HG03442 (cell line): Measurements from ENCODE around the gene GTPBP6.
"Not testable (repeated sequence)": the region's sequence is repeated elsewhere in the genome, so short reads cannot be mapped to it uniquely, and the experiment has no call there.

Experiments used
- ATAC-seq: cut with Tn5 transposase; IDR thresholded peaks from one replicate; pipeline ENCODE4 v1.9.1; 2021; ENCODE audit warnings: mild to moderate bottlenecking, moderate library complexity; ENCODE audit not compliant: unreplicated experiment

Gene GTPBP6

GRCh38 chrX:335758-336155 lies 17.2 kb upstream of the GTPBP6 start:
- no peak for ATAC-seq

GRCh38 chrX:334971-335757 lies 16.6 kb upstream of the GTPBP6 start:
- no peak for ATAC-seq

GRCh38 chrX:334331-334891 lies 15.8 kb upstream of the GTPBP6 start:
- ATAC-seq = no peak

DNA sequence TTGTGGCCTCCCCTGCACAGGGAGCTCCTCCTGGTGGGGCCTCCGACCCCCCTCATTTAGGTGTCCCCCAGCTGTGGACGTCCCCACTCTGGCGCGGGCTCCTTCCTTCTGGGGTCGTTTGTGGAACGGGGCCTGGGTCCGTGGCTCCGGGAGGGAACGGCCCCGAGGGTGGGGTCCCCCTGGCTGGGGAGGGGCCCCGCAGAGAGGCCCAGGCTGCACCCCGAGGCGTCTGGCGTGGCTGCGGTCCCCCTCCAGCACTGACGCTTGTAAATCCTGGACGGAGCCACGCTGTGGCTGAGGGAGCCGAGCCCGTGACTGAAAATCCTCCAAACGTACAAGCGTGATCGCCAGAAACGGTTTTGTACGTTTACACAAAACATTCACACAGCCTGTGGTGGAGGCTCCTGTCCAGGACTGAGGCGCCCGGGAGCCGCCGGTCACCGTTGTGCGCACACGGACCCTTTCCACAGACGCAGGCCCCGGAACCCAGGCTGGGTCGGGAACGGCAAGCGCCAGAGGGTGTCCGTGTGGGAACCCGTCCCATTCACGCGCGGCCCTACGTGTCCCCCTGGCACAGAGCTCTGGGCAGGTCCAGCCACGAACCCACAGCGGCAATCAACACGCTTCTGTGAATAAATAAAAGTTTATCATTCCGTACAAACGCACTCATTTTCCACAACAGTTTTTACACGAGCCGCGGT lies 15.2 kb upstream of the GTPBP6 start:
- no peak for ATAC-seq

DNA sequence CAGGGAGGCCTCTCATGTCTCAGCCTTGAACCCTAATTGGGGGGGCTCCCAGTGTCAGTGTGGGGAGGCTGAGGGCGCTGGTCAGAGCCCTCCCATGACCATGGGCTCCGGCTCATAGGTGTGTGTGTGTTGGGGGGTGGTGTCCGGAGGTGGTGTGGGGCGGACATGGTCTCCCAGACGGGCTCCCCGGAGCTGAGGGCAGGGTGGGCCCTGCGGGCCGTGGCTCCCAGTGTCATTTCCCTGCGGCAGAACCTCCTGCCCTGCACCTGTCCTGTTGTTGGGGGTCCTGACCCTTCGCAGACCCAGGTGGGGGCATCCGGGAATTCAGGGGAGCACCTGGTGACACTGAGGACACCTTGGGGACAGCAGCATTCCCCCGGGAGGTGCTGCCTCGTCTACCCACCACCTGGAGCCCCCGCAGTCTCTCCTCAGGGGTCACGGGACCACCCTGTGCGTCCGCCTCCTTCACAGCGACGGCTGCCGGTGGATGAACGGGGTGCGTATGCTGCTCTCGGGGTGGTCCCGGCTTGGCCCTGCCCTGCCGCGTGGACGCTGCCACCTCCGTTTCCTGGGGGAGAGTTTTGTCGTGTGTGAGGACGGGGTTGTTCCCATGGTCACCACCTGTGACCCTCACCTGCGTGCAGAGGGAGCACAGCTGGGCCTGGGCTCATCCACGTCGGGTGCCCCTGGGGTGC lies 14.5 kb upstream of the GTPBP6 start:
- ATAC-seq = no peak

- ATAC-seq = no peak
These were observed 13.9 kb upstream of the GTPBP6 start for GRCh38 chrX:332496-332860.

- no peak for ATAC-seq
These were observed 13.4 kb upstream of the GTPBP6 start for GRCh38 chrX:331825-332495.

- ATAC-seq = no peak
These were observed 12.7 kb upstream of the GTPBP6 start for GRCh38 chrX:331151-331824.

GRCh38 chrX:330726-331150 lies 12.1 kb upstream of the GTPBP6 start:
- ATAC-seq = no peak

DNA sequence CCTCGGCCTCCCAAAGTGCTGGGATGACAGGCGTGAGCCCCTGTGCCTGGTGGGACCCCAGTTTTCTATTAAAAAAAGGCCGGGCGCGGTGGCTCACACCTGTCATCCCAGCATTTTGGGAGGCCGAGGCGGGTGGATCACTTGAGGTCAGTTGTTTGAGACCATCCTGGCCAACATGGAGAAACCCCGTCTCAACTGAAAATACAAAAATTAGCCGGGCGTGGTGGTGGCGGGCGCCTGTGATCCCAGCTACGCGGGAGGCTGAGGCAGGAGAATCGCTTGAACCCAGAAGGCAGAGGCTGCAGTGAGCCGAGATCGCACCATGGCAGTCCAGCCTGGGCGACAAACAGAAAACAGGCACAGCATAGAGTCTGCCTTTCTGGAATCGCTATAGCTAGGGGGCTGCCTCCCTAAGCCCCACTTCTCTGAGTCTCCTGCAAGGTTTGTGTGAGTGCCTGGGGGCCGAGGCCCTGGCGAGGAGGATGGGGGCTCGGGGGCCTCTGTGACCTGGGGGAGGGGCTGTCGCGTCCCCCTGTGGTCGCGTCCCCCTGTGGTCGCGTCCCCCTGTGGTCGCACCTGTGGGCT lies 11.6 kb upstream of the GTPBP6 start:
- not testable (repeated sequence) for ATAC-seq

- no peak for ATAC-seq
These were observed 10.8 kb upstream of the GTPBP6 start for GRCh38 chrX:329291-329910.

DNA sequence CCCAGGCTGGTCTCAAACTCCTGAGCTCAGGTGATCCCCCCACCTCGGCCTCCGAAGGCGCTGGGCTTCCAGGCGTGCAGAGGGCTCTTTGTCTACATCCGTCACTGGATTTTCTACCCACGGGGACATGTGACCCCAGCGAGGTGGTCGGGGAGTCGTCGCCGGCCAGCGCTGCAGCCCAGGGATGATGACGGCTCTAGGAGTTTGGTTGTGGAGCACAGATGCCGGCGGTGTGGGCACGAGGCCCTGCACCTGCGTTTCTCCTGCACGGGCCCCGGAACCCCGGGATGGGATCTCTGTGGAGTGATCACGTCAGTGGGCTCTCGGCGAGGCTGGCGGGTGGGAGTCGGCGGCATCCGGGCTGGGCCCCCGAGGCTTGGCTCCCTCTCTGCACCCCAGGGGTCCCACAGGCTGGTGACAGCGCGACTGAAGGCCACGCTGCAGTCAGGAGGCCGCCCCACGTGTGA lies 9.1 kb upstream of the GTPBP6 start:
- no peak for ATAC-seq

DNA sequence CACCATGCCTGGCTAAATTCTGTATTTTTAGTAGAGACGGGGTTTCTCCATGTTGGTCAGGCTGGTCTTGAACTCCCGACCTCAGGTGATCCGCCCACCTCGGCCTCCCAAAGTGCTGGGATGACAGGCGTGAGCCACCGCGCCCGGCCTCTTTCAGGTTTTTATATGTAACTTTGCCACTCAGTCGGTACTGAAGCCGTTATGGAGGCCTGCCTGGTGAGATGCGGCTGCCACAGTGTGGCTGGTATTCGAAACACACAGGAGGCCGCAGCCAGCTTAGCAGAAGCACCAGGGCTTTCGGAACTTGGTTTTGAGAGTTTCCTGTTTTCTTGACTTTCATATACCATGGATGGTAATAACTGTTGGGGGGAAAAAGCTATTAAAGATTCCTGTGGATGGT lies 6.1 kb upstream of the GTPBP6 start:
- ATAC-seq = not testable (repeated sequence)

DNA sequence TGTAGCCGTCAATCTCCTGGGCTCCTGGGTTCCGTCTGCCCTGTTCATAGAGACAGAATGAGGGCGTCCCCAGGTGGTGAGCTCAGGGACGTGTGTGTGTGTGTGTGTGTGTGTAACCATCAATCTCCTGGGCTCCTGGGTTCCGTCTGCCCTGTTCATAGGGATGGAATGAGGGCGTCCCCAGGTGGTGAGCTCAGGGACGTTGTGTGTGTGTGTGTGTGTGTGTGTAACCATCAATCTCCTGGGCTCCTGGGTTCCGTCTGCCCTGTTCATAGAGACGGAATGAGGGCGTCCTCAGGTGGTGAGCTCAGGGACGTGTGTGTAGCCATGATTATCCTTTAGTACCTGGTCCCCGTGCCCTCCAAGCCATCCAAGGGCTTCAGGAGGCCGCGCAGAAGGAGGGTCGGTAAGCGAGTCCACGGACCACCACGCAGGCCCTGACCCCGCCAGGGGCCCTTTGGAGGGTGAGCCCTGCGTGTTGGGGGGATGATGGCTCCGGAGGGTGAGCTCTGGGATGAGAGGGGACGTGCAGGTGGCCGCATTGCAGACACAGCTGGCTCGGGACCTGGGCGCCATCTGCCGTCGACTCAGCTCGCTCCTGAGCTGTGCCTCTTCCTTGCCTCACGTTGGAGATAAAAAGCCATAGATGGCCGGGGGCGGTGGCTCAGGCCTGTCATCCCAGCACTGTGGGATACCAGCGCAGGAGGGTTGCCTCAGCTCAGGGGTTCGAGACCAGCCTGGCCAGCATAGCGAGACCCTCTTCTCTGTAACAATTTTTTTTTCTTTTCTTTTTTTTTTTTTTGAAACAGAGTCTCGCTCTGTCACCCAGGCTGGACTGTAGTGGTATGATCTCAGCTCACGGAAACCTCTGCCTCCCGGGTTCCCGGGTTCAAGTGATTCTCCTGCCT lies 5.4 kb upstream of the GTPBP6 start:
- ATAC-seq = peak; percentile 27

DNA sequence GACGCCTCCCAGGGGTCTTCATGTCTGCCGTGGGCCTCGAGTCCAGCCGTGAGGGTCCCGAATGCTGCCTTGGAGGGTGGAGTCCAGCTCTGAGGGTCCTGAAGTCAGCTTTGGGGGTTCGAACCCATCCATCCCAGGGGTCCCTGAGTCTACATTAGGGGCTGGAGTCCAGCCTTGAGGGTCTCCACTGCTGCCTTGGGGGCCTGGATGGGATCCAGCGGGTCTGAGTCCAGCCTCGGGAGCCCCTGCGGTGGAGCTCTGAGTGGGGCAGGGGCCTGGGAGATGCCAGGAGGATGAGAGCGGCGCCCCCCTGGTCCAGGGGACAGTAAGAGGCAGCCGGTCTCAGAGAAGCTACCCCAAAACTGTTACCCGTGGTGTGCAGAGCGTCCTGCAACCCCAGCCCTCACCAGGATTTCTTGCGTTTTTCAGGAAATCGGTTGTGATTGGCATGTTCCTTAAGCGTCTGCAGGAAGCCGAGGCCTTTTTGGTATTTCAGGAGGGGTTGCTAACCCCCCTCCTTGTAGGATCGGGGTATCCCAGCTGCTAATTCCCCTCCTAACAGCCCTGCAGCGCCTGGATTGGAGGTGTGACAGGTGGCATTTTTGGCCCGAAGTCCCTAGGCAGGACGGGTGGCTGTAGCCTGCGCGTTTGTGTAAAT lies 1.7 kb upstream of the GTPBP6 start:
- ATAC-seq = no peak

DNA sequence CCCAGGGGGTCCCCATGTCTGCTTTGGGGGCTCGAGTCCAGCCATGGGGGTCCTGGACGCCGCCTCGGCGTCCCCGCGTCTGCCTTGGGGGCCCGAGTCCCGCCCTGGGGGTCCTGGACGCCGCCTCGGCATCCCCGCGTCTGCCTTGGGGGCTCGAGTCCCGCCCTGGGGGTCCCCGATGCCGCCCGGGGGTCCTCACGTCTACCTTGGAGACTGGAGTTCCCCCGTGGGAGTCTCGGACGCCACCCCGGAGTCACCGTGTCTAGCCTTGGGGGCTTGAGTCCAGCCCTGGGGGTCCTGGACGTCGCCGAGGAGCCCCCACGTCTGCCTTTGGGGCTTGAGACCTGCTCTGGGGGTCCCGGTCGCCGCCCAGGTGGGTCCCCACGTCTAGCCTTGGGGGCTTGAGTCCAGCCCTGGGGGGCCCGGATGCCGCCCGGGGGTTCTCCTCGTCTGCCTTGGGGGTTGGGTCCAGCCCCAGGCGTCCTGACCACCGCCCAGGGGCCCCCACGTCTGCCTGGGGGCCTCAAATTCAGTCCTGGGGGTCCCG lies 1.1 kb upstream of the GTPBP6 start:
- no peak for ATAC-seq

- peak; percentile 45 for ATAC-seq
These were observed 393 bp downstream of the GTPBP6 start for GRCh38 chrX:318068-318738.
